DOHH2 (cell line): ENCODE data around the gene METRN.

Experiments
- H3F3A ChIP-seq: fragments of 200-600 bp; sonication (generic), shearing (Covaris generic); 2 replicates; pipeline ENCODE4 v1.6.0; 2016; ENCODE audit warnings: antibody characterized with exemption, mild to moderate bottlenecking; ENCODE audit not compliant: control insufficient read depth, insufficient read depth
- H3K27ac ChIP-seq: fragments of 200-600 bp; sonication (generic); 2 replicates; pipeline ENCODE4 v1.5.1; 2014; ENCODE audit warnings: low read depth, mild to moderate bottlenecking, low read length, moderate library complexity
- H3K27me3 ChIP-seq: fragments of 200-600 bp; sonication (generic); 2 replicates; pipeline ENCODE4 v1.6.1; 2014; ENCODE audit warnings: mild to moderate bottlenecking, low read length, mixed read lengths; ENCODE audit not compliant: control insufficient read depth
- H3K36me3 ChIP-seq: fragments of 200-600 bp; sonication (generic); 2 replicates; pipeline ENCODE4 v1.6.1; 2014; ENCODE audit warnings: mild to moderate bottlenecking, low read length, moderate library complexity, mixed read lengths; ENCODE audit not compliant: control insufficient read depth
- H3K4me1 ChIP-seq: fragments of 200-600 bp; sonication (generic); 2 replicates; pipeline ENCODE4 v1.6.1; 2014; ENCODE audit warnings: mild to moderate bottlenecking, low read length, mixed read lengths; ENCODE audit not compliant: control insufficient read depth
- H3K4me2 ChIP-seq: fragments of 200-600 bp; sonication (generic); 2 replicates; pipeline ENCODE4 v1.6.0; 2014; ENCODE audit warnings: mild to moderate bottlenecking, low read length, moderate library complexity
- H3K4me3 ChIP-seq: fragments of 200-600 bp; sonication (generic); 2 replicates; pipeline ENCODE4 v1.5.1; 2014; ENCODE audit warnings: mild to moderate bottlenecking, low read length, mixed read lengths
- H3K79me2 ChIP-seq: fragments of 200-600 bp; sonication (generic); 2 replicates; pipeline ENCODE4 v1.6.1; 2014; ENCODE audit warnings: mild to moderate bottlenecking, low read length, mixed read lengths; ENCODE audit not compliant: control insufficient read depth
- H3K9me2 ChIP-seq: fragments of 200-600 bp; sonication (generic); replicated peaks from 2 replicates; pipeline ENCODE4 v1.6.1; 2014; ENCODE audit warnings: mild to moderate bottlenecking, low read length, mixed read lengths; ENCODE audit not compliant: control insufficient read depth
- H3K9me3 ChIP-seq: fragments of 200-600 bp; sonication (generic); 2 replicates; pipeline ENCODE4 v1.6.1; 2014; ENCODE audit warnings: antibody characterized with exemption, low read length, mixed read lengths; ENCODE audit not compliant: control insufficient read depth, insufficient read depth
- H4K20me1 ChIP-seq: fragments of 200-600 bp; sonication (generic); 2 replicates; pipeline ENCODE4 v1.6.0; 2014; ENCODE audit warnings: low read depth, mild to moderate bottlenecking, antibody characterized with exemption, low read length, moderate library complexity; ENCODE audit not compliant: control insufficient read depth, insufficient read depth
- EZH2phosphoT487 ChIP-seq: fragments of 200-600 bp; sonication (generic); IDR thresholded peaks from 2 replicates; pipeline ENCODE4 v1.6.1; 2017; ENCODE audit warnings: borderline replicate concordance, mild to moderate bottlenecking, antibody characterized with exemption, low read length, moderate library complexity, mixed read lengths
- TF ChIP-seq, protein P1 (sequence below): fragments of 200-600 bp; sonication (generic); IDR thresholded peaks from one replicate; pipeline ENCODE4 v1.5.1; 2014; ENCODE audit warnings: antibody characterized with exemption, mild to moderate bottlenecking, low read depth, low read length; ENCODE audit not compliant: poor library complexity, severe bottlenecking

METRN gene

DNA sequence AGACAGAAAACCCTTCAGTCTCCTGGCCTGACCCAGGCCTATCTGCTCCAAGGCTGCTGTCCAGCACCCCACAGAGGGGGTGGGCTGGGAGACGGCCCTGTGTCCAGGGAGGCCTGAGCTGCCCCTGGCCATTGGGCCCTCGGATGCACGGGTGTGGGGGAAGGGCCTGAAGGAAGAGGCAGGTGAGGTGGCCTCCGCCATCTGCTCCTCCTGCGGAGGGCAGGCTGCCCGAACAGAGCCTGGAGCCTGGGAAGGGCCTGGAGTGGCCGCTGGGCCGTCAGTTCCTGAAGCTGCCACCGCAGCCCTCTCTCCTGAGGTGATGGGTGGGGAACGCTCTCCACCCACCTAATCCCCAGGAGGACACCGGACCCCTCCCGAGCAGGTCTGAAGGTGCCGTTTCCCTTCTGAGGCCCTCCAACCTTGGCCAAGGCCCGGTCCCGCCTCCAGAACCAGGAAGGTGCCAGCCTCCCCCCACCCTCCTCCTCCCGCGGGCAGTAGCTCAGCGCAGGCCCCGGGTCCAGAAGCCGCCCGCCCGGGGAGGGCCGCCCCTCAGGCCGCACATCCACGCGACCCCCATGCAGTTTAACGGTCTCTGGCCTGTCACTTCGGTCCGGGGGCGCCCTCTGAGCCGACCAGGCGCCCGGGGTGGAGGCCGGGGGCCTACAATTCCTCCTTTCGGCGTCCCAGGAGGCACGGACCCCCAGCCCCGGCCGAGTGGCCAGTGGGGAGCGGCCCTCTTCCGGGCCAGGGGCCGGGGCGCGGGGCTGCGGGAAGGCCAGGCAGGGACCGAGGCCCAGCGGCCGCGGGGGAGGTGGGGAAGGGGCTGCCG, 10.2 kb upstream of the METRN start:
- no peaks in the 10 kb centered on the region for H3K36me3 ChIP-seq
- no peaks in the 10 kb centered on the region for H3K9me3 ChIP-seq
- H3K27me3 ChIP-seq: peaks cover 71% of the 10 kb centered on the region
- no peaks in the 10 kb centered on the region for H3K9me2 ChIP-seq
- TF ChIP-seq, protein P1, sequence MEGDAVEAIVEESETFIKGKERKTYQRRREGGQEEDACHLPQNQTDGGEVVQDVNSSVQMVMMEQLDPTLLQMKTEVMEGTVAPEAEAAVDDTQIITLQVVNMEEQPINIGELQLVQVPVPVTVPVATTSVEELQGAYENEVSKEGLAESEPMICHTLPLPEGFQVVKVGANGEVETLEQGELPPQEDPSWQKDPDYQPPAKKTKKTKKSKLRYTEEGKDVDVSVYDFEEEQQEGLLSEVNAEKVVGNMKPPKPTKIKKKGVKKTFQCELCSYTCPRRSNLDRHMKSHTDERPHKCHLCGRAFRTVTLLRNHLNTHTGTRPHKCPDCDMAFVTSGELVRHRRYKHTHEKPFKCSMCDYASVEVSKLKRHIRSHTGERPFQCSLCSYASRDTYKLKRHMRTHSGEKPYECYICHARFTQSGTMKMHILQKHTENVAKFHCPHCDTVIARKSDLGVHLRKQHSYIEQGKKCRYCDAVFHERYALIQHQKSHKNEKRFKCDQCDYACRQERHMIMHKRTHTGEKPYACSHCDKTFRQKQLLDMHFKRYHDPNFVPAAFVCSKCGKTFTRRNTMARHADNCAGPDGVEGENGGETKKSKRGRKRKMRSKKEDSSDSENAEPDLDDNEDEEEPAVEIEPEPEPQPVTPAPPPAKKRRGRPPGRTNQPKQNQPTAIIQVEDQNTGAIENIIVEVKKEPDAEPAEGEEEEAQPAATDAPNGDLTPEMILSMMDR: no peak
- no peak for TF ChIP-seq EZH2phosphoT487
- no peaks in the 10 kb centered on the region for H4K20me1 ChIP-seq
- H3K27ac ChIP-seq: no peak overlapping the region
- H3K4me2 ChIP-seq: no peak overlapping the region
- H3K79me2 ChIP-seq: no peaks in the 10 kb centered on the region
- H3K4me1 ChIP-seq: no peaks in the 10 kb centered on the region
- H3K4me3 ChIP-seq: no peak overlapping the region
- no peaks in the 10 kb centered on the region for H3F3A ChIP-seq

DNA sequence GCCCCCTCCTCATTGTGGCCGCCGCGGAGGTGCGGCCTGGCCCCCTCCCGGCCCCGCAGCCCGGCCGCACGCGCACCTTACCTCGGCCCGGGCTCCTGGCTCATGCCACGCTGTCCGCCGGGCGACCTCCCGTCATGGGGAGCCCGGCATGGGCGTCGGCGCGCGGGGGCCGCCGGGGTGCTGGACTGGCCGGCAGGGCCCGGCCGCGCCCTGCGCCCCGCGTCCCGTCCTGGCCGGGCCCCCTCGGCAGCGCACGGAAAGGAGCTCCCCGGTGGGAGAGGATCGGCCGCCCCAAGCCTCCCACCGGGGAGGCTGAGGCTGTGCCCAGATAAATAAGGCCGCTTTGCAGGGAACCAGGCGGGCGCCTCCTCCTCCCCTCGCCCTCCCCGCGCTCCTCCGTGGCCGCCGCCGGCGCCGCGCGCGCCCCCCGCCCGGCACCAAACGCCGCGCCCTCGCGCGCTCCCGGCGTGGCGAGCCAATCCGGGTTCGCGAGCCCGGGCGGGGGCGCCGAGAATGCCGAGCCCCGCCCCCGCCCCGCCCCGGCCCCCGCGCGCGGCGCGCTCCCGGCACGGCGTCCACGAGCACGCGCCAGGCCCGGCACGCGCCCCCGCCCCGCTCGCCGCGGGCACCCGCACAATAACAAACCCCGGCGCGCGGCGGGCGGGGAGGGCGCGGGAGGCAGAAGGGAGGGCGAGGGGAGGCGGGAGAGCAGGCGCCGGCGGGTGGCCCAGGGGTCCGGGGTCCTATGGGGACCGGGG, 9.3 kb upstream of the METRN start, which contains the start of gene FBXL16:
Gene FBXL16, minus strand, starts transcription at position 371 of the 758 bp plus-strand sequence. CDS start 8,396 bp downstream, outside the sequence.
- Histone ChIP-seq H3K4me2 (no peak within 1 kb of the TSS), H3K79me2 (no peaks in the 10 kb centered on the region), H4K20me1 (no peaks in the 10 kb centered on the region), H3K27me3 (peaks cover 71% of the 10 kb centered on the region), H3K9me3 (no peaks in the 10 kb centered on the region), H3F3A (no peaks in the 10 kb centered on the region), H3K9me2 (no peaks in the 10 kb centered on the region), H3K36me3 (no peaks in the 10 kb centered on the region), H3K4me3 (no peak within 1 kb of the TSS), H3K4me1 (no peaks in the 10 kb centered on the region), H3K27ac (no peak within 1 kb of the TSS)
- TF ChIP-seq, protein P1: no peak
- TF ChIP-seq EZH2phosphoT487: no peak

DNA sequence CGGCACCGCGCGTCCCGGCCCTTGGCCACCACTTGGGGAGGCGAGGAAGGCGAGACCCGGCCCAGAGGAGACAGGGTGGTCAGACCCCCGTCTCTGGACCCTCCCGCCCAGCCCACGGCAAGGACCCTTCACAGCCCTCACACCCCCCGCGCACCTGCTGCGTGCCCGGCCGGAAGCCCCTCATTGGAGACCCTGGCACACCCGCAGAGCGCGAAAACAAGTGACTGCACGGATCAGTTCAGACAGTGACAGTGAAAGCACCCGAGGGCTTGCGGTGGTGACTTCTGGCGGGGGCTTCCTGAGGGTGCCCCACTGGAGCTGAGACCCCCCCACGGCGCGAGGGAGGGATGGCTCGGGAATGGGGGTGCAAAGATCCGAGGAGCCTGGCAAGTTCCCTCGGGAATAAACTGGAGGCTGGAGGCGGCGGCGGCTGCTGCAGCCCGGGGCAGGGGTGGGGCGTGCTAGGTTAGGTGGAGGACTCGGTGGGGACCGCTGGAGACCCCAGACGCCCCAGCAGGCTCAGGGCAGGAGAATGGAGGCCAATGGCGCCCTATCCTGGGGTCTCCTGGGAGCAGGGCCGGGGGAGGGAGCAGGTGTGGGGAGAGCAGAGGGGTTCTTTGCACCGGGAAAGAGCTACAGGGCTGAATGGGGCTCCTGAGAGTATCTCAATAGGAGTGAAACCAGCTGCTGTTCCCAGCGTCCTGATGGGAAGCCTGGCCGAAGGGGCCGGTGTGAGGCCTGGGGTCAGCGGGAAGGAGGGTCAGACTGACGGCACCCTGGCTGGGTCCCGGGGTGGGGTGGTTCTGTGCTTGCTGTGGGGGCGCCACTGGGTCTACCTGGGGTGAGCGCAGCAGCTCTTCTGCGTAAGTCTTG, 8.5 kb upstream of the METRN start:
- H4K20me1 ChIP-seq: 0 out of 2 replicates have a peak, but pooled peaks cover 3% of the 10 kb centered on the region
- H3K9me2 ChIP-seq: no peaks in the 10 kb centered on the region
- no peaks in the 10 kb centered on the region for H3K79me2 ChIP-seq
- H3K4me1 ChIP-seq: peaks cover 1% of the 10 kb centered on the region; the same call in 1 of the 2 replicates
- no peaks in the 10 kb centered on the region for H3K9me3 ChIP-seq
- H3F3A ChIP-seq: no peaks in the 10 kb centered on the region
- no peak overlapping the region for H3K27ac ChIP-seq
- H3K36me3 ChIP-seq: no peaks in the 10 kb centered on the region
- no peak overlapping the region for H3K4me3 ChIP-seq
- H3K27me3 ChIP-seq: peaks cover 71% of the 10 kb centered on the region
- no peak overlapping the region for H3K4me2 ChIP-seq
- TF ChIP-seq, protein P1: no peak
- no peak for TF ChIP-seq EZH2phosphoT487
